Gastroesophageal sphincter (tissue), 3 donors: ENCODE measurements around the gene ALDOB.

Experiments
- CTCF ChIP-seq, 4 experiments: fragments of 200-600 bp in 2 of 4; fragments of 450-650 bp in 2 of 4; sonication (generic) in 1 of 4; IDR thresholded peaks; one replicate each; pipeline ENCODE4 v1.5.1; 2017 to 2019; ENCODE audit warnings: antibody characterized with exemption in 4 of 4, mild to moderate bottlenecking in 2 of 4, moderate library complexity in 2 of 4
- EP300 ChIP-seq: sonication (generic); formaldehyde crosslinking; IDR thresholded peaks from one replicate; pipeline ENCODE4 v1.6.1; 2017; ENCODE audit warnings: antibody characterized with exemption, mild to moderate bottlenecking
- POLR2A ChIP-seq, 2 donors: fragments of 450-650 bp; IDR thresholded peaks; one replicate each; pipeline ENCODE4 v1.6.1; 2017; ENCODE audit warnings: antibody characterized with exemption in 2 of 2, mild to moderate bottlenecking in 2 of 2, moderate library complexity in 1 of 2
- POLR2AphosphoS5 ChIP-seq: sonication (generic); formaldehyde crosslinking; IDR thresholded peaks from one replicate; pipeline ENCODE4 v1.6.1; 2017; ENCODE audit warnings: antibody characterized with exemption

- TF ChIP-seq POLR2A (IDR thresholded peaks at IDR 0.05) (no peak), CTCF (IDR thresholded peaks at IDR 0.05) (no peak), EP300 (no peak), POLR2AphosphoS5 (no peak)
These were observed 21.4 kb upstream of the ALDOB start for GRCh38 chr9:101457003-101457402.
